H54 (cell line): Measurements from ENCODE around the gene MAP3K15.
"Not testable (repeated sequence)": the region's sequence is repeated elsewhere in the genome, so short reads cannot be mapped to it uniquely, and the experiment has no call there.

Experiments
- DNase-seq: peaks from one replicate; pipeline ENCODE4 v3.0.0; 2011; ENCODE audit warnings: low spot score, mixed read lengths; ENCODE audit not compliant: insufficient read length
- FAIRE-seq: peaks from 3 replicates; lab custom pipeline; 2011; peaks lifted over from hg19 to GRCh38; lab: Jason Lieb, UNC
- POLR2A ChIP-seq: IDR thresholded peaks from 2 replicates; pipeline ENCODE4 v1.6.1; 2011; ENCODE audit warnings: low read depth, mild to moderate bottlenecking, low read length

The MAP3K15 gene

GRCh38 chrX:19544693-19545305 lies 29.5 kb upstream of the MAP3K15 start:
- TF ChIP-seq POLR2A: no peak

GRCh38 chrX:19543951-19544381 lies 28.7 kb upstream of the MAP3K15 start:
- DNase-seq: no peak
- no peak for TF ChIP-seq POLR2A
- FAIRE-seq: no peak

More at GRCh38 chrX:19544693-19545305, 29.5 kb upstream of the MAP3K15 start:
- DNase-seq: peak; percentile 12
- FAIRE-seq: no peak

GRCh38 chrX:19543020-19543715 lies 27.9 kb upstream of the MAP3K15 start:
- DNase-seq: no peak
- FAIRE-seq: no peak
- no peak for TF ChIP-seq POLR2A

- no peak for TF ChIP-seq POLR2A
- FAIRE-seq: no peak
- no peak for DNase-seq
These were observed 26.6 kb upstream of the MAP3K15 start for GRCh38 chrX:19541931-19542330.

GRCh38 chrX:19541196-19541595 lies 25.9 kb upstream of the MAP3K15 start:
- FAIRE-seq (no peak), DNase-seq (no peak)
- no peak for TF ChIP-seq POLR2A

GRCh38 chrX:19540076-19540475 lies 24.8 kb upstream of the MAP3K15 start:
- no peak for TF ChIP-seq POLR2A
- FAIRE-seq: no peak

GRCh38 chrX:19539665-19540064 lies 24.4 kb upstream of the MAP3K15 start:
- TF ChIP-seq POLR2A: no peak
- FAIRE-seq (no peak), DNase-seq (no peak)

More at GRCh38 chrX:19540076-19540475, 24.8 kb upstream of the MAP3K15 start:
- DNase-seq: no peak

- no peak for TF ChIP-seq POLR2A
- no peak for DNase-seq
- FAIRE-seq: no peak
These were observed 20.2 kb upstream of the MAP3K15 start for GRCh38 chrX:19535476-19535875.

GRCh38 chrX:19532709-19533108 lies 17.4 kb upstream of the MAP3K15 start:
- FAIRE-seq (no peak), DNase-seq (no peak)
- no peak for TF ChIP-seq POLR2A

GRCh38 chrX:19517965-19518364 lies 2.7 kb upstream of the MAP3K15 start:
- no peak for DNase-seq
- FAIRE-seq: no peak
- TF ChIP-seq POLR2A: no peak

GRCh38 chrX:19515615-19516105 lies 352 bp upstream of the MAP3K15 start:
- no peak for DNase-seq

GRCh38 chrX:19513383-19513782 lies 1.9 kb downstream of the MAP3K15 start:
- no peak for DNase-seq
- TF ChIP-seq POLR2A: no peak
- FAIRE-seq: no peak

More at GRCh38 chrX:19515615-19516105, 352 bp upstream of the MAP3K15 start:
- no peak for FAIRE-seq
- no peak for TF ChIP-seq POLR2A

- DNase-seq (no peak), FAIRE-seq (no peak)
- TF ChIP-seq POLR2A: no peak
These were observed 2.3 kb downstream of the MAP3K15 start for GRCh38 chrX:19512961-19513360.

GRCh38 chrX:19512359-19512758 lies 2.9 kb downstream of the MAP3K15 start:
- no peak for DNase-seq
- TF ChIP-seq POLR2A: no peak
- FAIRE-seq: no peak

- FAIRE-seq: not testable (repeated sequence)
These were observed 3.5 kb downstream of the MAP3K15 start for GRCh38 chrX:19511796-19512195.

More at GRCh38 chrX:19511796-19512195, 3.5 kb downstream of the MAP3K15 start:
- not testable (repeated sequence) for DNase-seq
